GM12891 (cell line): ENCODE results near the gene TBX3.

Experiments
- PAX5 ChIP-seq: IDR thresholded peaks from 2 replicates; pipeline ENCODE4 v1.6.1; 2011; ENCODE audit warnings: low read length, moderate library complexity, mild to moderate bottlenecking; ENCODE audit not compliant: insufficient read depth, severe bottlenecking
- POLR2A ChIP-seq: IDR thresholded peaks from 2 replicates; pipeline ENCODE4 v1.6.1; 2011; ENCODE audit warnings: low read depth, low read length, control low read depth
- POLR2AphosphoS5 ChIP-seq: IDR thresholded peaks from 2 replicates; pipeline ENCODE4 v1.6.1; 2011; ENCODE audit warnings: low read depth, low read length, control low read depth
- POU2F2 ChIP-seq: IDR thresholded peaks from 2 replicates; pipeline ENCODE4 v1.6.1; 2011; ENCODE audit warnings: low read depth, mild to moderate bottlenecking, control low read depth, low read length, moderate library complexity
- SPI1 ChIP-seq: IDR thresholded peaks from 2 replicates; pipeline ENCODE4 v1.6.1; 2011; ENCODE audit warnings: low read depth, low read length, control low read depth
- TAF1 ChIP-seq: IDR thresholded peaks from 2 replicates; pipeline ENCODE4 v1.6.1; 2011; ENCODE audit warnings: low read depth, low read length, control low read depth

- no peak for TF ChIP-seq POU2F2
- TF ChIP-seq POLR2AphosphoS5, result no peak
- no peak for TF ChIP-seq PAX5
- no peak for TF ChIP-seq POLR2A
- no peak for TF ChIP-seq TAF1
- no peak for TF ChIP-seq SPI1
Observed at GRCh38 chr12:114691196-114691595, 7.2 kb upstream of the TBX3 start.
